GM10266 (cell line): ENCODE data around the gene ARRB1.

Experiments used
- DNase-seq: peaks from one replicate; pipeline ENCODE4 v3.0.0; 2012; ENCODE audit errors: extremely low spot score
- CTCF ChIP-seq: IDR thresholded peaks from 2 replicates; pipeline ENCODE4 v1.5.1; 2012; ENCODE audit warnings: mild to moderate bottlenecking, low read depth; ENCODE audit not compliant: control insufficient read depth, insufficient read depth; ENCODE audit errors: missing control alignments

The ARRB1 gene

GRCh38 chr11:75351791-75352587 lies 528 bp upstream of the ARRB1 start:
- DNase-seq = peak; percentile 69
- TF ChIP-seq CTCF = no peak

- peak; percentile 47 for DNase-seq
- no peak for TF ChIP-seq CTCF
Observed at GRCh38 chr11:75350743-75351540, 519 bp downstream of the ARRB1 start.

GRCh38 chr11:75350122-75350742 lies 1.2 kb downstream of the ARRB1 start:
- no peak for TF ChIP-seq CTCF
- no peak for DNase-seq

GRCh38 chr11:75349521-75350116 lies 1.8 kb downstream of the ARRB1 start:
- DNase-seq = no peak
- no peak for TF ChIP-seq CTCF

GRCh38 chr11:75347781-75348566 lies 3.5 kb downstream of the ARRB1 start:
- TF ChIP-seq CTCF = no peak
- no peak for DNase-seq

GRCh38 chr11:75346912-75347647 lies 4.4 kb downstream of the ARRB1 start:
- DNase-seq = no peak

More at GRCh38 chr11:75346912-75347647, 4.4 kb downstream of the ARRB1 start:
- TF ChIP-seq CTCF = no peak
